Adrenal gland (tissue), 5 donors: Measurements from ENCODE around the gene INO80C.

Source experiments
- CTCF ChIP-seq, 6 experiments: fragments of 450-650 bp in 4 of 6; fragments of 200-600 bp in 2 of 6; sonication (generic) in 1 of 6; IDR thresholded peaks; 1 replicate in 5 of 6; 2 replicates in 1 of 6; pipeline versions ENCODE4 v1.5.1 to v1.8.0; 2016 to 2021; ENCODE audit warnings: antibody characterized with exemption in 6 of 6, mild to moderate bottlenecking in 2 of 6, moderate library complexity in 1 of 6
- POLR2A ChIP-seq, 2 donors: fragments of 450-650 bp; IDR thresholded peaks; one replicate each; pipeline ENCODE4 v1.6.1; 2017; ENCODE audit warnings: antibody characterized with exemption in 2 of 2, mild to moderate bottlenecking in 2 of 2, moderate library complexity in 1 of 2
- donor health status: DM: no; HTN: no; CAD: no.

- TF ChIP-seq CTCF (IDR thresholded peaks at IDR 0.05) (no peak), POLR2A (IDR thresholded peaks at IDR 0.05) (no peak)
Measured at GRCh38 chr18:35510076-35510651, 12.4 kb upstream of the INO80C start.
